Ovary (tissue), 9 donors: ENCODE measurements around the gene CDK4. TPM values are rescaled to one million over a fixed set of nuclear protein-coding genes. Genes with fewer than 3 reads are reported as not detected.

Source experiments
- DNase-seq, 5 donors: peaks; one replicate each; pipeline ENCODE4 v3.0.0-alpha.2; 2019 to 2020
- H3K27ac ChIP-seq, 2 donors: fragments of 200-600 bp; one replicate each; pipeline versions ENCODE4 v1.5.1 to v1.8.0; 2019 to 2022
- H3K27me3 ChIP-seq: fragments of 200-600 bp; one replicate; pipeline ENCODE4 v1.8.0; 2022
- H3K36me3 ChIP-seq: fragments of 200-600 bp; sonication (generic); one replicate; pipeline ENCODE4 v1.5.1; 2019
- H3K4me1 ChIP-seq: one replicate; pipeline ENCODE4 v1.8.1; 2013; ENCODE audit warnings: mild to moderate bottlenecking, moderate library complexity; ENCODE audit not compliant: insufficient read depth
- H3K4me3 ChIP-seq: fragments of 200-600 bp; sonication (generic); one replicate; pipeline ENCODE4 v1.5.1; 2017
- H3K9me3 ChIP-seq, 2 donors: fragments of 200-600 bp in 1 of 2; sonication (generic) in 1 of 2; one replicate each; pipeline versions ENCODE4 v1.5.1 to v1.8.1; 2013 to 2019; ENCODE audit warnings: mild to moderate bottlenecking in 1 of 2, moderate library complexity in 1 of 2
- EP300 ChIP-seq: sonication (generic); formaldehyde crosslinking; IDR thresholded peaks from one replicate; pipeline ENCODE4 v1.6.1; 2017; ENCODE audit warnings: antibody characterized with exemption
- POLR2A ChIP-seq: fragments of 450-650 bp; IDR thresholded peaks from one replicate; pipeline ENCODE4 v1.6.1; 2017; ENCODE audit warnings: antibody characterized with exemption, mild to moderate bottlenecking, moderate library complexity
- whole genome bisulfite sequencing, 3 donors: extraction: QIAGEN DNeasy Blood & Tissue Kit in 1 of 3; methylation state at CpG; one replicate each; pipeline versions ENCODE4 v1.1.5 to v1.1.7; 2013 to 2017; 5-methylcytosine and 5-hydroxymethylcytosine counted together
- intact Hi-C, 4 donors: fragments of 100-400 bp; cut with DNase I; formaldehyde crosslinking; loops; one replicate each; pipeline versions ENCODE4 v1.11.0 to v1.15.1; 2022 to 2023
- polyA plus RNA-seq, 2 donors: library from polyadenylated mRNA; stranded (reverse); fragments of 200-250 nt in 1 of 2; fragments of 350-450 nt in 1 of 2; fragmentation: Illumina TruSeq in 1 of 2; extraction: RNeasy Lipid Tissue Mini Kit (QIAGEN cat#74804) in 1 of 2; gene quantifications; one replicate each; pipeline ENCODE4 v1.2.3, GENCODE V29; 2013 to 2014
- total RNA-seq, 7 donors: library from RNA; depleted of rRNA in 2 of 7; stranded (reverse); fragments of >200 nt in 2 of 7; fragmentation: NEBNext Ultra II Directional in 3 of 7; extraction: Animal tissue kit (Norgen Biotek cat#: 25700) in 3 of 7; gene quantifications; one replicate each; pipeline versions ENCODE4 v1.1.0 to v1.2.4, GENCODE V29; 2016 to 2023
- TF ChIP-seq, protein P1 (sequence below), 3 donors: fragments of 450-650 bp in 2 of 3; fragments of 200-600 bp in 1 of 3; IDR thresholded peaks; one replicate each; pipeline versions ENCODE4 v1.5.1 to v1.8.0; 2016 to 2022; ENCODE audit warnings: antibody characterized with exemption in 3 of 3, mild to moderate bottlenecking in 1 of 3
- donor health status: DM: no; HTN: no; CAD: no; lungs with moderate emphysema.
- donor health status: DM: no; HTN: no; CAD: no.
- donor health status: Bipolar disorder and iron deficiency.
- donor health status: DM: yes; HTN: yes; CAD: no.
- donor health status: DM: no; HTN: no; CAD: no.
- donor health status: DM: yes; HTN: yes; CAD: no.

The CDK4 gene
- total and polyA plus RNA-seq, 9 donors, result 82.7 to 175 (median 122) TPM

DNA sequence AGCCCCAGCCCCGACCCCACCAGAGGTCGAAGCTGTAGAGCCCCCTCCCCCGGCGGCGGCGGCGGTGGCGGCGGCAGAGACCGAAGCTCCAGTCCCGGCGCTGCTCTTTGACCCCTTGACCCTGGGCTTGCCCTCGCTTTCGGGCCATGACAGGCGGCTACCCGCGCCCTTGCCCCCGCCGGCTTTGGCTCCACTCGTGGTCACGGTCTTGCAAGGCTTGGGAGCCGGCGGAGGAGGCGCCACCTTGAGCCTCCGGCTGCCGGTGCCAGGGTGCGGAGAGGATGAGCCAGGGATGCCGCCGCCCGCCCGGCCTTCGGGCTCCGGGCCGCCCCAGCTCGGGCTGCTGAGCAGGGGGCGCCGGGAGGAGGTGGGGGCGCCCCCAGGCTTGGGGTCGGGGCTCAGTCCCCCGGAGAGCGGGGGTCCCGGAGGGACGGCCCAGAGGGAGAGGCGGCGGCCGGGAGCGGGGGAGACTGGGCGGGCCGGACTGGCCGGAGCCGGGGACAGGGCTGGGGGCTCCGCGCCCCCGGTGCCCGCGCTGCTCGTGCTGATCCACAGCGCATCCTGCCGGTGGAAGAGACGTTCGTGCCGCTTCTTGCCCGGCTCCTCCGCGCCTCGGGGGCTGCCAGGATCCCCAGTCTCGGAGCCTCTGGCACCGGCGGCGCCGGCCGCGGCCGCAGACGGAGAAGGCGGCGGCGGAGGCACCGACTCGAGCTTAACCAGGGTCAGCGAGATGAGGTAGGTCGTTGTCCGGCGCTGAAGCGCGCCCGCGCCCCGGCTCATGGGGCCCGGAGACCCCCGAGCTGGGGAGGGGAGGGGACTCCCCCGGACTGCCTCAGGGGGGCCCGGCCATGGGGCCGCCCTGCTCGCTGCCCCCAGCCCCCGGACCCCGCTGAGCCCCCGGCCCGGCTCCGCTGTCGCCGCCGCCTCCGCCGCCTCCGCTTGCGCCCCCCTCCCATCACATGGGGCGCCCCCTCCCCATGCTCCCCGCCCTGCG lies 14.3 kb downstream of the CDK4 start:
- intact Hi-C loops, result no loop called here
- TF ChIP-seq POLR2A, result no peak
- TF ChIP-seq EP300, result no peak
- TF ChIP-seq, protein P1, sequence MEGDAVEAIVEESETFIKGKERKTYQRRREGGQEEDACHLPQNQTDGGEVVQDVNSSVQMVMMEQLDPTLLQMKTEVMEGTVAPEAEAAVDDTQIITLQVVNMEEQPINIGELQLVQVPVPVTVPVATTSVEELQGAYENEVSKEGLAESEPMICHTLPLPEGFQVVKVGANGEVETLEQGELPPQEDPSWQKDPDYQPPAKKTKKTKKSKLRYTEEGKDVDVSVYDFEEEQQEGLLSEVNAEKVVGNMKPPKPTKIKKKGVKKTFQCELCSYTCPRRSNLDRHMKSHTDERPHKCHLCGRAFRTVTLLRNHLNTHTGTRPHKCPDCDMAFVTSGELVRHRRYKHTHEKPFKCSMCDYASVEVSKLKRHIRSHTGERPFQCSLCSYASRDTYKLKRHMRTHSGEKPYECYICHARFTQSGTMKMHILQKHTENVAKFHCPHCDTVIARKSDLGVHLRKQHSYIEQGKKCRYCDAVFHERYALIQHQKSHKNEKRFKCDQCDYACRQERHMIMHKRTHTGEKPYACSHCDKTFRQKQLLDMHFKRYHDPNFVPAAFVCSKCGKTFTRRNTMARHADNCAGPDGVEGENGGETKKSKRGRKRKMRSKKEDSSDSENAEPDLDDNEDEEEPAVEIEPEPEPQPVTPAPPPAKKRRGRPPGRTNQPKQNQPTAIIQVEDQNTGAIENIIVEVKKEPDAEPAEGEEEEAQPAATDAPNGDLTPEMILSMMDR (IDR thresholded peaks at IDR 0.05), result no peak
- H3K4me3 ChIP-seq, result peak overlapping the region; percentile 2
- no peaks in the 10 kb centered on the region for H3K9me3 ChIP-seq
- H3K36me3 ChIP-seq, result no peaks in the 10 kb centered on the region
- peaks cover 7% of the 10 kb centered on the region for H3K27me3 ChIP-seq
- 4 to 17% (median 6%) methylated on average over 50 to 109 of the region's 110 CpGs for WGBS, 3 donors
- DNase-seq, result peak in 1 of 5 donors; percentile 54
- H3K4me1 ChIP-seq, result peaks cover 5% of the 10 kb centered on the region
- no peak overlapping the region for H3K27ac ChIP-seq

DNA sequence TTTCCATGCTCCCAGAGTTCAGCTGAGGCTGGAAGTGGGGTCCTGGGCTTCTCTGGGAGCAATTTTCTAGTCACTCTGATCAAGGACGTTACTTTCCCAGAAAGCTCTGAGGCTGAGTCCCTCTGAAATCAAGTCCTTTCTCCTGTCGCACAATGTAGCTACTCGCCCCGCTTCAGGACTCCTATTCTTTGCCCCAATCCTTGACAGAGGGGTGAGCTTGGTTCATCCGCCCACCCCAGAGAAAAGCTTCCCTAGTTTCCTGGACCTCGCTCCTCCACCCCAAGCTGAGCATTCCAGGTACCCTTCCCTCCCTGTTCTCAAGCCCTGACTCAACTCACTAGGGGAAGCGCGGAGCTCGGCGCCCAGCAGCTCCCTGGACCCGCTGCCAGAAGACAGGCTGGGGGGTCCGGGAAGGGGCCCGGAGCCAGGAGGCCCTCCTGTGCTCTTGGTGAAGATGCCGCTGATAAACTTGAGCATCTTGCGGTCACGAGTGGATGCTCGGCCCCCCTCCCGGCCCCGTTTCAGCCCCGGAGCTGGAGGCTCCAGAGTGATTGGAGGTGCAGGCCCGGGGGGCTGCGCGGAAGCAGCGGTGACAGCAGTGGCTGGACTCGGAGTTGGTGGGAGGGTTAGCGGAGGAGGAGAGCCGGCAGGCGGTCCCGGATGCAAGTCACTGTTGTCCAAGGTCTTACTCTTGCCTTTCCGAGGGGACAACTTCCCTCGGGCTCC lies 15.2 kb downstream of the CDK4 start:
- 8 to 13% (median 10%) methylated on average over 30 to 31 of the region's 31 CpGs for WGBS, 3 donors
- intact Hi-C loops, result no loop called here
- H3K27ac ChIP-seq, result no peak overlapping the region

DNA sequence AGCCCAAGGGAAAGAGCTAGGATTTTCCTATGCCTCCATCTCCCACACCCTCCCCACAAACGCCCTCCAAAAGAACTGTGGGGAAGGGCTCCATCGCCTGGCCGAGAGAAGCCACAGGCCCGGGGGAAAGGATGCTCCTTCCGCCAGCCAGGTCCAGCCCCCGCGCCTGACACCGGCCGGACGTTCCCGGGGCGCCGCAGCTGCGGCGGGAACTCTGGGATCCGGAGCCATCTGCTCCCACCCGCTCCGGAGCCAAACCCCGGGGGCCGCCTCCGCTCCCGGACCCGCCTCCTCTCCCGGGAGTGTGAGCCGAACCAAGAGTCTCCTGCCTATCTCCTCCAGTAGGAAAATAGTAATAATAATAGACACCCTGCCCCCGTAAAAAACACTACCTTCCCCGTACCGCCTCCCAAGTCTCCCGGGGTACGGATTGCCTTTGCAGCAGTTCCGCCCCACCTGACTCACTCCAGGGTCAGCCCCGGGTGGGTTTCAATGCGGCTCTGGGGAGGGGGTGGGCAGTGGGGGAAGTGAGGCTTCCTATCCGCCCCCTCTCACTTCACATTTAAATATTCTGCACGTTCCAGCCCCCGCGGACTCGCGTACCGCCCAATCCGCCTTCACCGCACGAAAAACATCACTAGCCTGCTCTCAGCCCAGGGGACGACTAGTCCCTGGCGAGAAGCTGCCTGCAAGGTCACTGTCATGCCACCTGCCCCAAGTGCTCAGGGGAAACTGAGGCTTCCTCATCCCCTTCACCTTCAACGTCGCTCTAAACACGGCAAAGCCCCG lies 16.0 kb downstream of the CDK4 start:
- Histone ChIP-seq H3K9me3 (no peaks in the 10 kb centered on the region), H3K27me3 (peaks cover 7% of the 10 kb centered on the region), H3K4me3 (no peak overlapping the region), H3K4me1 (peaks cover 5% of the 10 kb centered on the region), H3K36me3 (no peaks in the 10 kb centered on the region), H3K27ac (no peak overlapping the region)
- peak in 3 of 5 donors; percentile 36 to 66 (median 65) for DNase-seq
- intact Hi-C loops, result no loop called here
- TF ChIP-seq EP300 (no peak), POLR2A (no peak)
- TF ChIP-seq, protein P1 (IDR thresholded peaks at IDR 0.05), result no peak
- 1 to 6% (median 3%) methylated on average over 48 to 49 of the region's 49 CpGs for WGBS, 3 donors

More for the DNA sequence above, 15.2 kb downstream of the CDK4 start:
- Histone ChIP-seq H3K4me1 (peaks cover 5% of the 10 kb centered on the region), H3K4me3 (no peak overlapping the region), H3K36me3 (no peaks in the 10 kb centered on the region), H3K27me3 (peaks cover 7% of the 10 kb centered on the region), H3K9me3 (no peaks in the 10 kb centered on the region)
- TF ChIP-seq, protein P1 (IDR thresholded peaks at IDR 0.05), result no peak
- TF ChIP-seq POLR2A (no peak), EP300 (no peak)
- no peak for DNase-seq
